HG02623 (cell line): ENCODE data around the gene VMP1.

Experiments used
- ATAC-seq: cut with Tn5 transposase; IDR thresholded peaks from one replicate; pipeline ENCODE4 v1.9.1; 2021; ENCODE audit warnings: moderate library complexity; ENCODE audit not compliant: unreplicated experiment

Gene VMP1

GRCh38 chr17:59707149-59707970 is at the start of gene VMP1, which contains the start of gene PTRH2:
TSS of gene VMP1 (plus strand) at chr17:59707654. CDS start at chr17:59731447, 23,793 bp downstream.
TSS of gene PTRH2 (minus strand) at chr17:59707430. CDS start at chr17:59697978, 9,452 bp downstream.
- ATAC-seq = peak; percentile 93

GRCh38 chr17:59666235-59666634 is 41.2 kb upstream of the VMP1 start:
- ATAC-seq = no peak

- ATAC-seq = no peak
Observed at GRCh38 chr17:59668816-59669215, 38.6 kb upstream of the VMP1 start.

- ATAC-seq = no peak
Observed at GRCh38 chr17:59669411-59669810, 38.0 kb upstream of the VMP1 start.

GRCh38 chr17:59669944-59670343 is 37.5 kb upstream of the VMP1 start:
- ATAC-seq = no peak

GRCh38 chr17:59671386-59671785 is 36.1 kb upstream of the VMP1 start:
- ATAC-seq = no peak

- ATAC-seq = no peak
Observed at GRCh38 chr17:59675231-59675630, 32.2 kb upstream of the VMP1 start.

- no peak for ATAC-seq
Observed at GRCh38 chr17:59676716-59677115, 30.7 kb upstream of the VMP1 start.

GRCh38 chr17:59678918-59679317 is 28.5 kb upstream of the VMP1 start:
- ATAC-seq = no peak

GRCh38 chr17:59680314-59680713 is 27.1 kb upstream of the VMP1 start:
- no peak for ATAC-seq

- ATAC-seq = no peak
Observed at GRCh38 chr17:59683283-59683682, 24.2 kb upstream of the VMP1 start.

GRCh38 chr17:59684967-59685366 is 22.5 kb upstream of the VMP1 start:
- no peak for ATAC-seq

GRCh38 chr17:59688008-59688407 is 19.4 kb upstream of the VMP1 start:
- ATAC-seq = no peak

GRCh38 chr17:59688496-59688895 is 19.0 kb upstream of the VMP1 start:
- no peak for ATAC-seq

GRCh38 chr17:59693582-59693981 is 13.9 kb upstream of the VMP1 start:
- ATAC-seq = no peak

- no peak for ATAC-seq
Observed at GRCh38 chr17:59694344-59694743, 13.1 kb upstream of the VMP1 start.

- ATAC-seq = no peak
Observed at GRCh38 chr17:59695945-59696681, 11.3 kb upstream of the VMP1 start.

GRCh38 chr17:59696682-59697277 is 10.7 kb upstream of the VMP1 start:
- ATAC-seq = no peak

- no peak for ATAC-seq
Observed at GRCh38 chr17:59698143-59698542, 9.3 kb upstream of the VMP1 start.

- no peak for ATAC-seq
Observed at GRCh38 chr17:59699218-59699617, 8.2 kb upstream of the VMP1 start.

- no peak for ATAC-seq
Observed at GRCh38 chr17:59699786-59700185, 7.7 kb upstream of the VMP1 start.

GRCh38 chr17:59702304-59702703 is 5.2 kb upstream of the VMP1 start:
- ATAC-seq = no peak
